HG03378 (cell line): ENCODE results near the gene TRIM31.
"Not testable (repeated sequence)": the region's sequence is repeated elsewhere in the genome, so short reads cannot be mapped to it uniquely, and the experiment has no call there.

Experiments used
- ATAC-seq: cut with Tn5 transposase; IDR thresholded peaks from one replicate; pipeline ENCODE4 v1.9.1; 2021; ENCODE audit warnings: mild to moderate bottlenecking, moderate library complexity; ENCODE audit not compliant: unreplicated experiment

The TRIM31 gene

DNA sequence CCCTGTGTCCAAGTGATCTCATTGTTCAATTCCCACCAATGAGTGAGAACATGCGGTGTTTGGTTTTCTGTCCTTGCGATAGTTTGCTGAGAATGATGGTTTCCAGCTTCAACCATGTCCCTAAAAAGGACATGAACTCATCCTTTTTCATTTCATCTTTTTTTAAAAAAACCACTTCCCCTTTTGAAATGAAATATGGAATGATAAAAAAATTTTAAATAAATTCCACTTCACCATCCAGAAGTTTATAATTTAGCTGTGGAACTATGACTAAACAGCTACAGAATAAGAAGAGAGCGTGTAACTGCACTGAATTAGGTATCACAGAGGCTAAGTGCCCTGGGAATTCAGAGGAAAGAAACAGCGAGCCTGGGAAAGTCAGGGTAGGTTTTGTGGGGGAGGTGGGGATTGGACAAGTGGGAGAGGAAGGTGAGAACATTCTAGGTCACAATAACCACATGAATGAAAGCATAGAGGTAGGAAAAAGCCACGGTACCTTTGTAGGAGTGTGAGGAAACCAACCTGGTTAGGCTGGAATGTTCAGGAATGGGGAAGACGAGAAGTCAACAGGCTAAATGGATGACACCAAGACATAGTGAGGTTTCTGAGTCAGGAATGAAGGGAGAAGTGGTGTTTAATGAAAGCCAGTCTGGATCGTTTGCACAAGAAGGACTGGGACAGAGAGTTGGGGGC is 37.1 kb upstream of the TRIM31 start:
- no peak for ATAC-seq

DNA sequence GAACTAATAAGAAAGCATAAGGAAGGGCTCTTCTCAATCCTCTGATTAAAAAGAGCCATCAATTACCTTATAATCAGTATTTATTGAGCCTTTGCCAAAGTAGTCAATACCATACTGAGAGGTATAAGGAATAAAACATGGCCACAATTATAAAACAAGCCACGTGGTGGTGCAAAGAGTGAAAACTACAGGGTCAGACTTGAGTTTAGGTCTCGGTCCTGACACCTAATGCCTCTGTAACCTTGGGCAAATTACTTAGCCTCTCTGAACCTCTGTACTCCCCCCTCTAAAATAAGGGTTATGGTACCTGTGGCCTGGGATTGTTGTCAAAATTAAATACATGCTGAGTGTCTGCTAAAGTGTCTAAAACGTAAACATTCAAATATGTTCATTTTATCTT is 36.3 kb upstream of the TRIM31 start:
- ATAC-seq, result no peak

DNA sequence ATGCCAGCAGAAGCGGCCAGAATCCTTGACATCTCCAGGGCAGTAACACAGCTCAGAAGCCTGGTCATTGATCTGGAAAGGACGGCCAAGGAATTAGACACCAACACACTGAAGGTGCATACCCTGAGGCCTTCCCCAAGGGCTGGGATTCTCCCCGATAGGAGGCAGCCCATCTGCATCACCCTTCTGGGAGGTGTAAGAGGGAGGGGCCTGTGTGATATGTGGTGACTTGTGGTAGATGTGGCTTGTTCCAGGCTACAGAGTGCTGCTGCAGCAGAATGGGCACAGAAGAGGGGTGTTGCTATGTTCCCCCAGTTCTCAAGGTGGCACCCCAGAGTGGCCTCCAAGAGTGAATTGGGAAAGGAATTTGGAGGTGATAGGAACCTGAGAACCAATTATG is 34.2 kb upstream of the TRIM31 start:
- no peak for ATAC-seq

DNA sequence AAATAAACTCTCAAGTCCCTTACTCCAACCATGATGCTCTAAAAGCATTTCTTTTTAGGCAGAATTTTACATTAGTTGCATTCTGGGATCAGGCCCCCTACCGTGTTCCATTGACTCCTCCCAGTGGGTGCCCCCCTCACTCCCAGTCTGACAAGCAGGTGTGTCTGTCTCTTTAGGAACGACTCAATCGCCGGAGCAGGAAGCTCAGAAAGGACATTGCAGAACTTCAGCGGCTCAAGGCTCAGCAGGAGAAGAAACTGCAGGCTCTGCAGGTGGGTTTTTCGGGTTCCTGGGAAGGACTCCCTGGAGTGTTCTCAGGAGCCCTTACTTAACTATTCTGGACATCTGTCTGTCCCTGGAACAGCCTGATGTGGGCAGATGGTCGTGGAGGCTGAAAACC is 32.9 kb upstream of the TRIM31 start:
- ATAC-seq, result no peak

DNA sequence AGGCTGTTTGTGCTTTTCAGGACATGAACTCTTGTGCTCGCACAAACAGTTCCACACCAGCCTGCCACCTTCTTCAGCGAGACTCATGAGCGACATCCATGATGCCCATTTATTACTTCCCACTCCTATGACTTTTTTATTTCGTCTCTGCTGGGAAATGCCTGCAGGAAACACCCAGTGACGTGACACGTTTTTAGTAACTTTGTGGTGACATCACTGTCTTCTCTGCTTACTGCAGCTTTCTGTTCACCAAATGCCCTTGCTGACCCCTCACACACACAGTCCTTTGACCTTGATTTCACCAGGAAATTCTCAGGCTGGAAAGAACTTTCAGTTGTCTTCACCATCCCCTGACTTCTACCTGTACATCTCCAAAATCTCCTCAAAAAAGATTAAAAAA is 31.9 kb upstream of the TRIM31 start:
- ATAC-seq, result no peak

DNA sequence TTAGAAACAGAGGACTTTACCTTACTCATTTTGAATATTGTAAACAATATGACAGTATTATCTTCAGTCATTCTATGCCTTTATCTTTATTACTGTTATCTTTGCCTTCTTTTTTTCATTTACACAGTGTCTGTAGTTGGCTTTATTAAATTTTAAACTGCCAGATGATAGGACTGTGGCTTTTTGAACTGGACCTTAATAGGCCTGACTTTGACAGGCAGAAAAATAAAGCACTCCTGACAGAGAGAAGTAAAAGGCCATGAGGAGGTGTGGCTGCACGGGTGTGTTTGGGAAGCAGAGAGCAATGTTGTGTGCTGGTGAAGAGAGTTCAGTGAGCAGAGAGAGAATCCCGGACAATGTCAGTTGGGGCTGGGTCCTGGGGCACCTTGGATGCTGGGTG is 30.9 kb upstream of the TRIM31 start:
- ATAC-seq, result no peak

DNA sequence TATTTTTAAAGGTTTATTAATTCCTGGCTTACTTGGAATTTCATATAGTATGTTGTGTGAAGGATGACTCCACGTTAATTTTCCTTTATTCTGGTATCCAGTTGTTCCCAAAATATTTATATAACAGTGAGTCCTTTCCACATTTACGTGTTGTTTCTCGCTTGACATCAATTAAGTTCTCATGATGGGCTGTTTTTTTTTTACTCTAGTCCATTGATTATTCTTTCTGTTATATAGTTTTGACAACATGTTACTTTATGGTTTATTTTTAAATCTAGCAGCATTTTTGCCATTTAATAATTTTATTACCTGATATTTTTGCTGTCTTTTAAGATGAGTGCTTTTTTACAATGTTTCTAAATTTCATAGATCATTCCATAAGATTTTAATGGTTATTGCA is 29.8 kb upstream of the TRIM31 start:
- no peak for ATAC-seq

DNA sequence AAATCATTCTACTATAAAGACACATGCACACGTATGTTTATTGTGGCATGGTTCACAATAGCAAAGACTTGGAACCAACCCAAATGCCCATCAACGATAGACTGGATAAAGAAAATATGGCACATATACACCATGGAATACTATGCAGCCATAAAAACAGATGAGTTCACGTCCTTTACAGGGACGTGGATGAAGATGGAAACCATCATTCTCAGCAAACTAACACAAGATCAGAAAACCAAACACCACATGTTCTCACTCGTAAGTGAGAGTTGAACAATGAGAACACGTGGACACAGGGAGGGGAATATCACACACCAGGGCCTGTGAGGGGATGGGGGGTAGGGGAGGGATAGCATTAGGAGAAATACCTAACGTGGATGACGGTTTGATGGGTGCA is 27.4 kb upstream of the TRIM31 start:
- ATAC-seq, result not testable (repeated sequence)

DNA sequence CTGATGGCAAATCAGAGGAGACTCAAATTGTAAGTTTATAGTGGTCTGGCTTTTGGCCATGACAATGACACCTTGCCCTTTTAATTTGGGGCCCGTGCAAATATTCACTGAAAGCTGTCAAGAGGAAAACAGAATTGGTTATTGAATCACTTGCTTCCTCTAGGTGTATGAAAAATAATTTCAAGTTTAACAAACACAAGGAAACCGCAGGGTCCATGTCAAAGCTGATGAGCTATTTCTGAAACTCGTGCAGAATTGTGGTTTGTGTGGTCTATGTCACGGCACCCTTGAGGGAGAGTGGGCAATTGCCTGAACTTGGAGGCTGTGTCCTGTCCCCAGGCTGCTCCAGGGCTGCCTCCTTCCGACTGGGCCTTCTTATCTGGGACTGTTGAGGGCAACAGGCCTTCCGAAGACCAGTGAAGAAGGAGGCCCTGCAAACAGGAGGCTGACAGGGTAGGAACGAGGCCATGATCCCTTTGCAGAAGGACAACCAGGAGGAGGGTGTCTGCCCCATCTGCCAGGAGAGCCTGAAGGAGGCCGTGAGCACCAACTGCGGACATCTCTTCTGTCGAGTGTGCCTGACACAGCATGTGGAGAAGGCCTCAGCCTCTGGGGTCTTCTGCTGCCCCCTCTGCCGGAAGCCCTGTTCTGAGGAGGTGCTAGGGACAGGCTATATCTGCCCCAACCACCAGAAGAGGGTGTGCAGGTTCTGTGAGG is 23.8 kb upstream of the TRIM31 start:
- ATAC-seq, result no peak

DNA sequence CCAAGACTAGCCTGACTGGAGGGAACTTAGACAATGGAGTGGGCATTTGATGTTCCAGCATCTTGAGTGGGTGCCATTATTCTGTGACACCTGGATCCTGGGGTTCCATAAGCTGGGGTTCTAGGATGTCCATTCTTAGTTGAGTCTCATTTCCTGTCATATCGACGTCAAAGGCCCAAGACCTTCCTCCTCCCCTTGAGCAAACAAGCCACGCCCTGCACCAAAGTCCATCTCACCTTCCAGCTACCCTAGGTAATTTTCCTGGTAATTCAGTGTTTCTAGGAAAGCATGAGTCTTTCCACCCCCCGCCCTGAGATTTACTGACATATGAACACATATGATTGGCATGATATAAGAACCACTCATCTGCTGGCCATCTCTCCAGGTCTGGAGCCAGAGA is 22.9 kb upstream of the TRIM31 start, which contains the start of gene TRIM40:
TSS of gene TRIM40 (plus strand) at position 384 of the 400 bp plus-strand sequence. CDS start 897 bp downstream, outside the sequence.
- no peak for ATAC-seq

DNA sequence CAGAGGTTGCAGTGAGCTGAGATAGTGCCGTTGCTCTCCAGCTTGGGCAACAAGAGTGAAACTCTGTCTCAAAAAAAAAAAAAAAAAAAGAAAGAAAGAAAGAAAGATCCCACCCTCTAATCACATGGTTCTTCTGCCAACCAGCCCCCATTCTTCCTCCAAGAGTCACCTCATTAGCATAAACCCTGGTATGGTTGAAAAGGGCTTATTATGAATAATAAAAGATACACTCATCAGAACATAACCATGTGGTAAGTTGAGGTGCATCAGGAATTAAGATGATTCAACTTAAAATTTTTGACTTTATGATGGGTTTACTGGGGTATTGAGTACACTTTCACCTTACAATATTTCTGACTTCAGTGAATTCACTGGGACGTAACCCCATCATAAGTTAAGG is 22.3 kb upstream of the TRIM31 start:
- ATAC-seq, result no peak

DNA sequence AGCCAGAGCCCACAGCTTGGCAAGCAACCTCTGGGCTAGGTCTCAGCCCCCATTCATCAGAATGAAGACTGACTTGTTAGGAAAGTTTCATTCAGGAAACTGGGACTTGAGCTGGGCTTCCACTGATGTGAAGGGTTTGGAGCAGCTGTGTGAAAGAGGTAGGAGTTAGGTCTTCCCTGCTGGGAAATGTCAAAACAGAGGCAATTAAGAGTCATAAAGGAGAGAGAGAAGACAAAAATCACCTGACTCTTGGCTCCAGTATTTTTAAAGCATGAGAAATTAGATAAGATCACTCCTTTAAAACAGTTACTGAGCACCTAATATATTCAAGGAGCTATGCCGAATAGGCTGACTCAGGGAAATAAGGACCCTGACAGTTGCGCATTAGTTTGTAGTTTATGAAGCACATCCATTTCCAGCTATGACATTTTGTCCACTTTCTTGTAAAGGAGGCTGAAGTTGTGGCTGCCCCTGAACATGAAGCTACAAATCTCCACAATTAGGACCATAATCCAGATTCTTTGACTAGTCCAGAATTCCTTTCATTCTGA is 19.1 kb upstream of the TRIM31 start:
- no peak for ATAC-seq

DNA sequence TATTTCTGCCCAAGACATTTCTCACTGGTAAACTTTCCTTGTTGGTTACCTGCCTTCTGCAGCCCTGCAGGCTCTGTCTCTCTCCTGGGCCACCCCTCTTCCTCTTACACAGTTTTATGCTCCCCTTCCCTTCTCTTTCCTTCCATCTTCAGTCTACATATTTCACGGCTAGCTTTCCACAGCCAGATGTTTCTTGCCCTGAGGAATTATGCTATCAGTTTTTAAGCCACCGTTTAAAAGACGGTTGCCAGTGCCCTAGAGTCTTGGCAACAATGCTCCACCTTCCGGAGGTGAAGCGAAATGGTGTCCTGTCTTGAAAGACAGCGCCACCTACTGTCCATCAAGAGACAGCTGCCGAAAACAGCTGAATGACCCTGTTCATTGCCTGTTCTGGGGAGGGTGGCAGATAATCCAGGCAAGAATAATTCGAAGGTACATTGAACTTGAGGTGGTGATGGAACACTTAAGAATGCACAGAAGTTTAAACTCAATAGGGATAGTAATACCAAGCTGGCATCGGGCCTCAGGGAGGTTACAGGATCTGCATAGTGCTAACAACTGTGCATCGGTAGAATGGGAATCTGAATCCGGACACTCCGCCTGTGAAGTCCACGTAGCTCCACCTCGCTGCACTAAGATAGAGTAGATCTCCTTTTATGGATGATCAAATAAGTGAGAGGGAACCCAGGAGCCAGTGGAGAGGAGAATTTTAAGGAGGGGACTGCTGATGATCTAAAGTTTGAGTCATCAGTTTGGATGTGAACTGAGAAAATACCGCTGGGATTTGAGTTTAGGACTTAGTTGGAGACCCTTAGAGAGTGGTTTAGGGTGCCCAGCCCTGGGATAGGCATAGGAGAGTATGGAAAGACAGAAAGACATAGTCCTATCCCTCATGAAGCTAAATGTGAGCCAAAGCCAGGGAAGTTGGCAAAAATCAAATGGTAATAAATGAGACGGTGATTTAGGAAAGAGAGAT is 18.3 kb upstream of the TRIM31 start:
- ATAC-seq, result no peak

DNA sequence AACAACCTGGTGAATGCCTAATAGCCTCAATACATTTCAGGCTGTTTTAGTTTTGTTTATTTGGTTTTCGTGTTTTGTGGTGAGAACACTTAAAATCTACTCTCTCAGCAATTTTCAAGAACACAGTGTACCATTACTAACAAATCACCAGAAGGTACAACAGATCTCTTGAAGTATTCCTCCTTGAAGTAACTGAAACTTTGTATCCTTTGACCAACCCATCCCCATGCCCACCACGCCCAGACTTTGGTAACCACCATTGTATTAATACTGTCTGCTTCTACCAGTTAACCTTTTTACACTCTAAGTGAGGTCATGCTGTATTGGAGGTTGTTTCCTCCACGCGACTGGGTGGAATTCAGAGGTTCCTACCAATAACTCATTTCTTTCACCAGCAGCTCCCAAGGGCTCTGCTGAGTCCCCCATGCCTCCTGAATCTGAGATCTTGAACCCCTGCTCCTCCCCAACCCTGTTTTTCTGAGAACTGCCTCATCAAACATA is 17.3 kb upstream of the TRIM31 start:
- no peak for ATAC-seq

DNA sequence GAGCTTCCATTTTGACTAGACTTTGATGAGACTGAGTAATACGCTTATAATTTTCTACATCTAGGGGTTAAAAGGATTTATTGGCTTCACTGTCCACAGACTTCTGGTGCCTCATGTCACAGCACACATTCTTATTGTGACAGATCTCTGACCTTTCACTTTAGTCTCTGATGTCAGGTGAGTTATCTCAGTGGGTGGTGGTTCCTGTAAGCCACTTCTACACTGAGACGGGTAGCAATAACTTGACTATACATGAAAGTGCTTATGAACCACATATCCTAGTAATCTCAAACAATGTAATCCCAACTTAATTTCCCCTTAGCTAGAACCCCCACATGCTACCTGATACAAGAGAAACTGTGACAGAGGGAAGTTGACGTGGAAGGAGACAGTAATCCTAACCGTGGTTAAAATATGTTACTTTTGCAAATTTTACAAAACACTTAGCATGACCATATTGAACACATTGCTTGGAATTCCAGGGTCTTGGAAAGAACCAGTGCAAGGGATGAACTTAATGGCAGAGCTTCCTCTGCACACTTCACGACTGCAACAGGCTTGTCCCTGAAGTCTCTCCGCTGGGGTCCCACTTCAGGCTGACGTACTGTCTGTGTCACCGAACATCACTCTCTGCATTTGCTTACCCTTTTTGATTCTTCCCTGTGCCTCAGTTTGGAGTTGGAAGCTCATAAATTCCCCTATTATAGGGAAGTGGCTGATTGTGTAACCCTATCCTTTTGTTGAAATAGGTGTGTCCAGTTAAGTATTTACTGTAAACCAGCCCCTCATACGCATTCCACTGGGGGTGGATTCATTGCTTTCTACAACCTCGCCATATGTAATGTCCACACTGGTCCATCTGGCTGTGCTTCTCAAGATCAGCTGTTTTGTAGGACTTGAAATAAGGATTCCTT is 16.6 kb upstream of the TRIM31 start:
- ATAC-seq, result no peak

DNA sequence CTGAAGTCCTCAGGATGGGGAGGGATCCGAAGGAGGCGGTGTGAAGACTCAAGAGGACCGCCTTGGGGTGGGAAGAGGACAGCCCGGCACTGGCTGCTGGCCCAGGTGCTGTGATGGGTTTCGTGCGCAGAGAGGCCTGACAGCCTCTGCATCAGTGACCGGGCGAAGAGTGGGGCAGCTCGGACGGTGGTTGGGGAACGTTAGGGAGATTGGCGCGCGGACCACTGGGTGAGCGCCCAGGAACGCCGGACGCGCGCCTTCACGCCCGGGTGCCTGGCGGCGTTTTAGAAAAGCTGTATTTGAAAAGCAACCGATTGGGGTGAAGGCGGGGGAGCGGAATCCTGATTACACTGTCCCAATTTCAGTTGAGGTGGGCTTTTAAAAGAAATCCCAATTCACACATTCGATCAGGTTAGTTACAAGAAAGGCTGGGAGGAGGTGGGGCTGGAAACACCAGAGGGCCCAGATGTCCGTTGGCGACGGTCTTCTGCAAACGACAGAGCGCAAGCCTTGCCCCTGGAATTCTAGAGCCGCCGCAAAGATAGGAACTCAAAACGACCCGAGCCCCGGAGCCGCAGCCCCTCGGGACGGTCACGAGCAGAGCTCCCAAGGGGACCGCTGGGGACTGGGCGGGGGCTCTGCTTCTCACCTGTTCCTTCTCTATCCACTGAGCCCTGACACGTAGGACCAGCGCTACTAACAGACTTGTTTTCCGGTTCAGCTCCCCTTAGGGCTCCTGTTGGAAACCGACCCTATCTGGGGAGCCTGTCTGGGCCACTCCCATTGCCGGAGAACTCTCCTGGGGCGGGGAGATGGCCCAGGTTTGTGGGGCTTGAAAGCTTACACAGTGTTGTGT is 14.6 kb upstream of the TRIM31 start:
- ATAC-seq, result no peak

DNA sequence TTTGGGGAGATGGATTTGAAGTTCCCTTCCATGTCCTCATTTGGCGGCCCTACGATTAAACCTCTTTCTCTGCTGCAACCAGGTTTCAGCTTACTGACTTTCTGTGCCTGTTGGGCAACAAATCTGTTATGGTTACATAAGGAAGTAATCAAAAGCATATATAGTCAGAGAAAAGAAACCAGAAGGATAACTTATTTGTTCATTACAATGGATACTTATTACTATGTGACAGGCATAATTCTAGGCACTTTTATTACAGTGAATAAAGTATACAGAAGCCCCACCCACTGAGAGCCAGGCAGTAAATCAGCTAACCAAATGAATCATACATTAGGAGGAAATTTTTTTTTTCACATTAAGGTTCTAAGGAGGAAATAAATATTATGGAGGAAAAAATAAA is 9.6 kb upstream of the TRIM31 start:
- ATAC-seq, result no peak

DNA sequence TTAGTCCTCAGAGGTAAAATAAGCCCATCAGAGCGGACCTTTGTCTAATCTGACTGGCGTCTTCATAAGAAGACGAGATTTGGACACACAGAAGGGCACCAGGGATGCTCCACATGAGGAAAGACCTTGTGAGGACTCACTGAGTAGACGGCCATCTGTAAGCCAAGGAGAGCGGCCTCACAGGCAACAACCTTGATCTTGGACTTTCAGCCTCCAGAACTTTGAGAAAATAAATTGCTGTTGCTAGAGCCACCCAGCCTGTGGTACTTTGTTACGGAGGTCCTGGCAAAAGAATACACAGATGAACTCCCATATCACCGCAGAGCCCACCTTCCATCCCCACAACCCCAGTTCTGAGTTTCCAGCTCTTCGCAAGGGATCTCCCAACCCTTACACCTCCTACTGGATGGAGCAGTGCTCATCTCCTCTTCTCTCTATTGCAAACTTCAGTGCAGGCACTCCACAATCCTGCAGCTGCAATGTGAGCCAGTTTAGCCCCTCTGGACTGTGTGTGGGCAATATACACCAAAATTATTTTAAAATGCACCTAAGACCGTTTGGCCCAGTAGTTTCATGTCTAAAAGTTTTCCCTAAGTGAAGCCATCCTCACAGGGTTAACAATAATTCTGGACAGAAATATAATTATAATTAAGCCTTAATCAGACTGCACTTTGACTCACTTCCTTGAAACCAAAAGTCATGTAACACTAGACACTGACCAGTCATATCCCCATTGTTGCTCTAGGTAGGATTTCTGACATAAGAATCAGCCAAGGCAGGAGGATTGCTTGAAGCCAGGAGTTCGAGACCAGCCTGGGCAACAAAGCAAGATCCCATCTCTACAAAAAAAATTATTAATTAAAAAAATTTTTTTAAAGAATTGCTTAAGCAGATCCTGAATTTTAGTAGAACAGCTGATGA is 8.8 kb upstream of the TRIM31 start:
- no peak for ATAC-seq
